ENCODE measurements around the gene KLF16.

GRCh38 chr19:1816530-1817298 is 46.7 kb downstream of the KLF16 start:
- TF ChIP-seq, protein P1, sequence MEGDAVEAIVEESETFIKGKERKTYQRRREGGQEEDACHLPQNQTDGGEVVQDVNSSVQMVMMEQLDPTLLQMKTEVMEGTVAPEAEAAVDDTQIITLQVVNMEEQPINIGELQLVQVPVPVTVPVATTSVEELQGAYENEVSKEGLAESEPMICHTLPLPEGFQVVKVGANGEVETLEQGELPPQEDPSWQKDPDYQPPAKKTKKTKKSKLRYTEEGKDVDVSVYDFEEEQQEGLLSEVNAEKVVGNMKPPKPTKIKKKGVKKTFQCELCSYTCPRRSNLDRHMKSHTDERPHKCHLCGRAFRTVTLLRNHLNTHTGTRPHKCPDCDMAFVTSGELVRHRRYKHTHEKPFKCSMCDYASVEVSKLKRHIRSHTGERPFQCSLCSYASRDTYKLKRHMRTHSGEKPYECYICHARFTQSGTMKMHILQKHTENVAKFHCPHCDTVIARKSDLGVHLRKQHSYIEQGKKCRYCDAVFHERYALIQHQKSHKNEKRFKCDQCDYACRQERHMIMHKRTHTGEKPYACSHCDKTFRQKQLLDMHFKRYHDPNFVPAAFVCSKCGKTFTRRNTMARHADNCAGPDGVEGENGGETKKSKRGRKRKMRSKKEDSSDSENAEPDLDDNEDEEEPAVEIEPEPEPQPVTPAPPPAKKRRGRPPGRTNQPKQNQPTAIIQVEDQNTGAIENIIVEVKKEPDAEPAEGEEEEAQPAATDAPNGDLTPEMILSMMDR (IDR thresholded peaks at IDR 0.05) = no peak
- TF ChIP-seq EP300 (IDR thresholded peaks at IDR 0.05) = no peak

Measured in tibial nerve (tissue), 4 donors.